ENCODE measurements around the gene SPAG7.

- TF ChIP-seq CTCF (IDR thresholded peaks at IDR 0.05) = no peak
- no peak for TF ChIP-seq POLR2A (IDR thresholded peaks at IDR 0.05)
- no peak for TF ChIP-seq EP300 (IDR thresholded peaks at IDR 0.05)
- no peak for TF ChIP-seq POLR2AphosphoS5 (IDR thresholded peaks at IDR 0.05)
Observed at GRCh38 chr17:4945944-4946280, 21.7 kb downstream of the SPAG7 start.
